Airway epithelial cell (primary cell): ENCODE results near the gene GAGE12F. TPM values are rescaled to one million over a fixed set of nuclear protein-coding genes. Genes with fewer than 3 reads are reported as not detected.

Experiments used
- total RNA-seq: library from RNA; depleted of rRNA; stranded (reverse); fragments of >200 nt; gene quantifications from 2 replicates; pipeline ENCODE4 v1.2.3, GENCODE V29; 2015

The GAGE12F gene, protein sequence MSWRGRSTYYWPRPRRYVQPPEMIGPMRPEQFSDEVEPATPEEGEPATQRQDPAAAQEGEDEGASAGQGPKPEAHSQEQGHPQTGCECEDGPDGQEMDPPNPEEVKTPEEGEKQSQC
- total RNA-seq = not detected in 2 replicates

DNA sequence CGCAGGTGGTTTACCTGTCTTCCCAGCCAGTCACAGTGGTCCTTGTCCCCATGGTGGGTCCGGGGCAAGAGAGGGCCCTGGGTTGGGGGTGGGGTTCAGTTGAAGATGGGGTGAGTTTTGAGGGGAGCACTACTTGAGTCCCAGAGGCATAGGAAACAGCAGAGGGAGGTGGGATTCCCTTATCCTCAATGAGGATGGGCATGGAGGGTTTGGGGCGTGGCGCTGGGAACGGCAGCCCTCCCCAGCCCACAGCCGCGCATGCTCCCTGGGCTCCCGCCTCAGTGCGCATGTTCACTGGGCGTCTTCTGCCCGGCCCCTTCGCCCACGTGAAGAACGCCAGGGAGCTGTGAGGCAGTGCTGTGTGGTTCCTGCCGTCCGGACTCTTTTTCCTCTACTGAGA is at the start of gene GAGE12F:
TSS of gene GAGE12F (plus strand) at position 301 of the 400 bp plus-strand sequence. CDS start 1,155 bp downstream, outside the sequence.

DNA sequence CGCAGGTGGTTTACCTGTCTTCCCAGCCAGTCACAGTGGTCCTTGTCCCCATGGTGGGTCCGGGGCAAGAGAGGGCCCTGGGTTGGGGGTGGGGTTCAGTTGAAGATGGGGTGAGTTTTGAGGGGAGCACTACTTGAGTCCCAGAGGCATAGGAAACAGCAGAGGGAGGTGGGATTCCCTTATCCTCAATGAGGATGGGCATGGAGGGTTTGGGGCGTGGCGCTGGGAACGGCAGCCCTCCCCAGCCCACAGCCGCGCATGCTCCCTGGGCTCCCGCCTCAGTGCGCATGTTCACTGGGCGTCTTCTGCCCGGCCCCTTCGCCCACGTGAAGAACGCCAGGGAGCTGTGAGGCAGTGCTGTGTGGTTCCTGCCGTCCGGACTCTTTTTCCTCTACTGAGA is 28.8 kb upstream of the GAGE12F start, which contains the start of gene GAGE12C:
TSS of gene GAGE12C (plus strand) at position 301 of the 400 bp plus-strand sequence. CDS start 1,155 bp downstream, outside the sequence.

DNA sequence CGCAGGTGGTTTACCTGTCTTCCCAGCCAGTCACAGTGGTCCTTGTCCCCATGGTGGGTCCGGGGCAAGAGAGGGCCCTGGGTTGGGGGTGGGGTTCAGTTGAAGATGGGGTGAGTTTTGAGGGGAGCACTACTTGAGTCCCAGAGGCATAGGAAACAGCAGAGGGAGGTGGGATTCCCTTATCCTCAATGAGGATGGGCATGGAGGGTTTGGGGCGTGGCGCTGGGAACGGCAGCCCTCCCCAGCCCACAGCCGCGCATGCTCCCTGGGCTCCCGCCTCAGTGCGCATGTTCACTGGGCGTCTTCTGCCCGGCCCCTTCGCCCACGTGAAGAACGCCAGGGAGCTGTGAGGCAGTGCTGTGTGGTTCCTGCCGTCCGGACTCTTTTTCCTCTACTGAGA is 19.2 kb upstream of the GAGE12F start, which contains the start of gene GAGE12D:
TSS of gene GAGE12D (plus strand) at position 301 of the 400 bp plus-strand sequence. CDS start 1,155 bp downstream, outside the sequence.

DNA sequence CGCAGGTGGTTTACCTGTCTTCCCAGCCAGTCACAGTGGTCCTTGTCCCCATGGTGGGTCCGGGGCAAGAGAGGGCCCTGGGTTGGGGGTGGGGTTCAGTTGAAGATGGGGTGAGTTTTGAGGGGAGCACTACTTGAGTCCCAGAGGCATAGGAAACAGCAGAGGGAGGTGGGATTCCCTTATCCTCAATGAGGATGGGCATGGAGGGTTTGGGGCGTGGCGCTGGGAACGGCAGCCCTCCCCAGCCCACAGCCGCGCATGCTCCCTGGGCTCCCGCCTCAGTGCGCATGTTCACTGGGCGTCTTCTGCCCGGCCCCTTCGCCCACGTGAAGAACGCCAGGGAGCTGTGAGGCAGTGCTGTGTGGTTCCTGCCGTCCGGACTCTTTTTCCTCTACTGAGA is 9.7 kb upstream of the GAGE12F start, which contains the start of gene GAGE12E:
TSS of gene GAGE12E (plus strand) at position 301 of the 400 bp plus-strand sequence. CDS start 1,155 bp downstream, outside the sequence.

DNA sequence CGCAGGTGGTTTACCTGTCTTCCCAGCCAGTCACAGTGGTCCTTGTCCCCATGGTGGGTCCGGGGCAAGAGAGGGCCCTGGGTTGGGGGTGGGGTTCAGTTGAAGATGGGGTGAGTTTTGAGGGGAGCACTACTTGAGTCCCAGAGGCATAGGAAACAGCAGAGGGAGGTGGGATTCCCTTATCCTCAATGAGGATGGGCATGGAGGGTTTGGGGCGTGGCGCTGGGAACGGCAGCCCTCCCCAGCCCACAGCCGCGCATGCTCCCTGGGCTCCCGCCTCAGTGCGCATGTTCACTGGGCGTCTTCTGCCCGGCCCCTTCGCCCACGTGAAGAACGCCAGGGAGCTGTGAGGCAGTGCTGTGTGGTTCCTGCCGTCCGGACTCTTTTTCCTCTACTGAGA is 9.5 kb downstream of the GAGE12F start, which contains the start of gene GAGE12G:
TSS of gene GAGE12G (plus strand) at position 301 of the 400 bp plus-strand sequence. CDS start 1,155 bp downstream, outside the sequence.

DNA sequence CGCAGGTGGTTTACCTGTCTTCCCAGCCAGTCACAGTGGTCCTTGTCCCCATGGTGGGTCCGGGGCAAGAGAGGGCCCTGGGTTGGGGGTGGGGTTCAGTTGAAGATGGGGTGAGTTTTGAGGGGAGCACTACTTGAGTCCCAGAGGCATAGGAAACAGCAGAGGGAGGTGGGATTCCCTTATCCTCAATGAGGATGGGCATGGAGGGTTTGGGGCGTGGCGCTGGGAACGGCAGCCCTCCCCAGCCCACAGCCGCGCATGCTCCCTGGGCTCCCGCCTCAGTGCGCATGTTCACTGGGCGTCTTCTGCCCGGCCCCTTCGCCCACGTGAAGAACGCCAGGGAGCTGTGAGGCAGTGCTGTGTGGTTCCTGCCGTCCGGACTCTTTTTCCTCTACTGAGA is 19.0 kb downstream of the GAGE12F start, which contains the start of gene GAGE12H:
TSS of gene GAGE12H (plus strand) at position 301 of the 400 bp plus-strand sequence. CDS start 1,155 bp downstream, outside the sequence.

DNA sequence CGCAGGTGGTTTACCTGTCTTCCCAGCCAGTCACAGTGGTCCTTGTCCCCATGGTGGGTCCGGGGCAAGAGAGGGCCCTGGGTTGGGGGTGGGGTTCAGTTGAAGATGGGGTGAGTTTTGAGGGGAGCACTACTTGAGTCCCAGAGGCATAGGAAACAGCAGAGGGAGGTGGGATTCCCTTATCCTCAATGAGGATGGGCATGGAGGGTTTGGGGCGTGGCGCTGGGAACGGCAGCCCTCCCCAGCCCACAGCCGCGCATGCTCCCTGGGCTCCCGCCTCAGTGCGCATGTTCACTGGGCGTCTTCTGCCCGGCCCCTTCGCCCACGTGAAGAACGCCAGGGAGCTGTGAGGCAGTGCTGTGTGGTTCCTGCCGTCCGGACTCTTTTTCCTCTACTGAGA is 28.6 kb downstream of the GAGE12F start, which contains the start of gene GAGE2A:
TSS of gene GAGE2A (plus strand) at position 301 of the 400 bp plus-strand sequence. CDS start 1,155 bp downstream, outside the sequence.

DNA sequence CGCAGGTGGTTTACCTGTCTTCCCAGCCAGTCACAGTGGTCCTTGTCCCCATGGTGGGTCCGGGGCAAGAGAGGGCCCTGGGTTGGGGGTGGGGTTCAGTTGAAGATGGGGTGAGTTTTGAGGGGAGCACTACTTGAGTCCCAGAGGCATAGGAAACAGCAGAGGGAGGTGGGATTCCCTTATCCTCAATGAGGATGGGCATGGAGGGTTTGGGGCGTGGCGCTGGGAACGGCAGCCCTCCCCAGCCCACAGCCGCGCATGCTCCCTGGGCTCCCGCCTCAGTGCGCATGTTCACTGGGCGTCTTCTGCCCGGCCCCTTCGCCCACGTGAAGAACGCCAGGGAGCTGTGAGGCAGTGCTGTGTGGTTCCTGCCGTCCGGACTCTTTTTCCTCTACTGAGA is 38.1 kb downstream of the GAGE12F start, which contains the start of gene GAGE1:
TSS of gene GAGE1 (plus strand) at position 301 of the 400 bp plus-strand sequence. CDS start 1,155 bp downstream, outside the sequence.

Other genes starting within 250 kb of the GAGE12F start
- gene GAGE12J, start 238.8 kb upstream of the GAGE12F start, total RNA-seq = not detected in 2 replicates
- gene GAGE13, start 229.3 kb upstream of the GAGE12F start, total RNA-seq = not detected in 2 replicates
- gene GAGE12C, start 28.7 kb upstream of the GAGE12F start, total RNA-seq = not detected in 2 replicates
- not detected in 2 replicates for gene GAGE12D, start 19.1 kb upstream of the GAGE12F start, total RNA-seq
- not detected in 2 replicates for gene GAGE12E, start 9.6 kb upstream of the GAGE12F start, total RNA-seq
- gene GAGE12G, start 9.6 kb downstream of the GAGE12F start, total RNA-seq = not detected in 2 replicates
- not detected in 2 replicates for gene GAGE12H, start 19.1 kb downstream of the GAGE12F start, total RNA-seq
- not detected in 2 replicates for gene GAGE2A, start 28.7 kb downstream of the GAGE12F start, total RNA-seq
- not detected in 2 replicates for gene GAGE1, start 38.2 kb downstream of the GAGE12F start, total RNA-seq
- gene PAGE1, start 135.1 kb downstream of the GAGE12F start, total RNA-seq = not detected in 2 replicates